ENCODE data around the gene LRMDA. TPM values are rescaled to one million over a fixed set of nuclear protein-coding genes. Genes with fewer than 3 reads are reported as not detected.

The LRMDA gene
- total and polyA plus RNA-seq, 2 of the 13 experiments (the other 11 are each of a cell fraction or from before 2014, with no cell fraction given), result 13.4 to 22.0 TPM

GRCh38 chr10:76552091-76552873 lies 1120.9 kb downstream of the LRMDA start (continued):
- no peak for TF ChIP-seq BCLAF1 (IDR thresholded peaks at IDR 0.05)
- TF ChIP-seq ZNF441 (CRISPR knock-in tag; IDR thresholded peaks at IDR 0.05; ENCODE audit: borderline replicate concordance), result no peak

GRCh38 chr10:76553263-76554032 lies 1122.0 kb downstream of the LRMDA start:
- intact Hi-C loops (cut with micrococcal nuclease; ENCODE audit: unreplicated experiment), result no loop called here
- WGBS (ENCODE audit: low lambda C conversion rate), result 80% methylated on average over 17 of the region's 17 CpGs
- H3K4me2 ChIP-seq (ENCODE audit: low read depth, low read length), result no peak overlapping the region
- no peaks in the 10 kb centered on the region for H3K36me3 ChIP-seq (replicated peaks in 1 of 2; ENCODE audit: control insufficient read depth in 1 of 2, insufficient read depth in 2 of 2, low read length in 2 of 2)
- H3K27me3 ChIP-seq (ENCODE audit: control insufficient read depth in 1 of 2, insufficient read depth in 2 of 2, low read length in 2 of 2), result no peaks in the 10 kb centered on the region
- ChIA-PET CTCF (ENCODE audit: low intra/inter-chr PET ratio, low total read pairs) (no interaction called here), POLR2A (no interaction called here)
- H3K4me1 ChIP-seq (ENCODE audit: insufficient read depth, low read length), result peaks cover 9% of the 10 kb centered on the region
- FAIRE-seq, result no peak
- H3K9me3 ChIP-seq (ENCODE audit: low read length), result no peaks in the 10 kb centered on the region
- H3K9ac ChIP-seq (ENCODE audit: insufficient read depth, low read depth, low read length), result no peak overlapping the region
- H4K20me1 ChIP-seq (ENCODE audit: insufficient read depth, low read length), result no peaks in the 10 kb centered on the region
- H3K79me2 ChIP-seq (ENCODE audit: insufficient read depth, low read length), result no peaks in the 10 kb centered on the region
- no peak overlapping the region for H3K27ac ChIP-seq (ENCODE audit: extremely low read length, insufficient read depth, low read length)
- no TSS peak for BruUV-seq (replicated peaks)
- H2AFZ ChIP-seq (ENCODE audit: low read length), result no peak overlapping the region
- ATAC-seq, result no peak
- no peak for DNase-seq (ENCODE audit: low spot score)
- no peak for TF ChIP-seq ZNF556 (CRISPR knock-in tag; IDR thresholded peaks at IDR 0.05; ENCODE audit: borderline replicate concordance)
- no peak for TF ChIP-seq ATF7-NPFF (CRISPR knock-in tag; IDR thresholded peaks at IDR 0.05; ENCODE audit: low read depth)
- TF ChIP-seq SP5 (CRISPR knock-in tag; IDR thresholded peaks at IDR 0.05; ENCODE audit: borderline replicate concordance, low read depth), result no peak
- TF ChIP-seq GMEB2 (CRISPR knock-in tag; IDR thresholded peaks at IDR 0.05; ENCODE audit: low read depth), result no peak
- TF ChIP-seq ATF6 (CRISPR knock-in tag; conservative IDR thresholded peaks at IDR 0.05), result no peak
- in situ Hi-C loops (cut with HindIII; ENCODE audit: extremely low pct_ligation_motif_present, low pct_unique_long_range_greater_than_20kb), result no loop called here
- no peak overlapping the region for H3K4me3 ChIP-seq (replicated peaks in 1 of 3; ENCODE audit: insufficient read depth in 1 of 3, low read depth in 2 of 3, low read length in 3 of 3)

Measured in HepG2 (cell line).